ENCODE results near the gene NTRK3.
"Not testable (repeated sequence)": the region's sequence is repeated elsewhere in the genome, so short reads cannot be mapped to it uniquely, and the experiment has no call there.

Gene NTRK3

DNA sequence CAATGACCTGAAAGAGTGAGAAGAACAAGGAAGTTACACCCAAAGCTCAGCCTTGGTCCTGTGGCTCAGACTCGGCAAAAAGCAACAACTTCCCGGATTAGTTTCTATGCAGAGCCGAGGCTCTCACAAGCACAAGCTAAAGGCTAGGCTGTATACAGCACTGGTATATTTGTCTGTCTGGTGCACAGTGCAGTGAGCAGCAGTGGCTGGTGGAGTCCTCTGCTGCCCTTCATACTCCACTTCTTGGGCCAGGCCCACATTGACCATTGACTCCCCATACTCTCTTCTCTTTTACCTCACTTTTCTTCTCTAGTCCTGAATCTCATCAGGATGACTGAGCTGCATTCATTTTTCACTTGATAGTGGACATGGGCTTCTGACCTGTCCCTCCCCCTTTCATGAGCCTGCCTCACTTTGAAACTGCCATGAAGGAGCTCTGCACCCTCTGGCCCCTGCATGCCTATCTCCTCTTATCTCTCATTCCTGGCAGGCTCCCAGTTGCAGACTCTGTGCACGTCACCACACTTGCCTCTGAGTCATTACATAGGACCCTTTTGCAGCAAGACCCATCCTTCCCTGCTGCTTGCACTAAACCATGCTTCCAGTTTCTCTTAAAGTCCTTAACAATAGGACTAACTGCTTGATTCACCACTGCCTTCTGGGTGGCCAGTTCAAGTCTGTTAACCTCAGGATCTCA lies 379.3 kb downstream of the NTRK3 start:
- DNase-seq (ENCODE audit: low read depth): peak; percentile 36

- no peak for DNase-seq (ENCODE audit: low read depth)
Observed at GRCh38 chr15:87874896-87875711, 381.4 kb downstream of the NTRK3 start.

- DNase-seq (ENCODE audit: low read depth): no peak
Observed at GRCh38 chr15:87873516-87873915, 383.0 kb downstream of the NTRK3 start.

- DNase-seq (ENCODE audit: low read depth): no peak
Observed at GRCh38 chr15:87871731-87872320, 384.7 kb downstream of the NTRK3 start.

- no peak for DNase-seq (ENCODE audit: low read depth)
Observed at GRCh38 chr15:87871258-87871681, 385.3 kb downstream of the NTRK3 start.

DNA sequence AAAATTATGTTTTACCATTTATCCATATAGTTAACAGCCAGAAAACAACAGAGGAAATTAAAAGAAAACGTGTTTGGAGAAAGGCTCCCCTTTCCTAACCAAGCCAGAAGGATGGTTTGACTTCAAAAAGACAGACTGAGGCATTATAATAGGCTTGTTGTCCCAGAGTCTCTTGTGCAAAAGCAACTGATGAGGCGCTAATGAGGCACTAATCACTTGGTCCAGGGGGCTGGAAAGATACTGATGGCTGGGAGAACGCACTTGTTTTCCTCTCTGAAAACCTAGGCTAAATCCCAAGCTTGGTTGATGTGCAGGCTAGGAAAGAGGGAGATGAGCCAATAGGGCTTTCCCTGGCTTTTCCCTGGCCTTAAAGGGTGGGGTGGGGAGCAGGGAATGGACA lies 389.6 kb downstream of the NTRK3 start:
- no peak for DNase-seq (ENCODE audit: low read depth)

- DNase-seq (ENCODE audit: low read depth): no peak
Observed at GRCh38 chr15:87863152-87863551, 393.4 kb downstream of the NTRK3 start.

DNA sequence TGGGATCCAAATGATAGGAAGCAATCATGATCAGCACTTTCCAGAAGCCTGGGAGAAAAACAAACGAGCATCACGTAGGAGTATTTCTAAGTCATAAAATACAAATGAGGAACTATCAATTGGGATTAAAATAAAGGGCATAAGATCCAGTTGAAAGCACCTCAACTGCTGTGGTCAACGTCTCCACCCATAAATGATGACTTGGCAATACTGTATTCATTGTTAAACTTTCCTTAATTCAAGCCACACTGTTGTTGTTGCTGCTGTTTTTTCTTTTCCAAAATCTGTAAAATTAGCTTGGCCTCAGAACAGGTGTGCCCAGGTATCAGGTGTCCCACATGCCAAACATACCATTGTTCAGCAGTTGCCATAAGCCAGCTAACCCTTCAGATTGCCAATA lies 395.8 kb downstream of the NTRK3 start:
- no peak for DNase-seq (ENCODE audit: low read depth)

DNA sequence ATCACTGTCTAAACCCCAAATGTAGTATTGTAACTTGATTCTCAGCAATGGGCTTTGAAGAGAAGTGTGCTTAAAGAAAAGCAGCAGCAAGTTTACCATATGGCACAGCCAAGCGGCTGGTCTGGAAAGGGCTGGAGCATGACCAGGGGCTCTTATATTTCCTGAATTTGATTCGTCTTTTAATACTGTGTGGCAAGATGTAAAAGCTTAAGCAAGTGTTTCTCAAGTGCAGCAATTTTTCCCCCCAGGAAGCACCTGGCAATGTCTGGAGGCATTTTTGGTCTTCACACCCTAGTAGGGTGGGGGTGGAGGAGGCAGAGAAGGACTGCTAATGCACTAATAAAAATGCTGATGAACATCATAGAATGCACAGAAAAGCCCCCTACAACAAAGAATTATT lies 397.9 kb downstream of the NTRK3 start:
- DNase-seq (ENCODE audit: low read depth): no peak

- no peak for DNase-seq (ENCODE audit: low read depth)
Observed at GRCh38 chr15:87851497-87851896, 405.0 kb downstream of the NTRK3 start.

DNA sequence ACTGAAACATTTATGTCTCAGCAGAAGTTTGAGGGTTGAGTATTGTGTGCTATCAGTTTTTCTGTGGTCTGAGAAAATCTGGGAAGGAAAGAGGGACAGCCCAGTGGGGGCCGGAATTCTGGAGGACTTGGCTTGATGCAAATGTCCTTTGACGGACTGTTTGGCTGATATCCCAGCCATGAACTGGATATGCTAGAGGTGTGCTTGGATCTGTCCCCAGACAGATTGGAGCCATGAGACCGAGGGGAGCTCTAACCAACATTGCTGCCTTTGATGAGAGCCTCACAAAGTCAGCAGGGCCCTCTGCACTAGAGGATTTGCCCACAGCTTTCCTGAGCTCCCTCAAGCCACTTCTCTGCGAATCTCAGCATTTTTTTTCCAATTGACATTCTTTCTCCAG lies 405.6 kb downstream of the NTRK3 start:
- DNase-seq (ENCODE audit: low read depth): peak; percentile 10

GRCh38 chr15:87849181-87849580 lies 407.4 kb downstream of the NTRK3 start:
- DNase-seq (ENCODE audit: low read depth): peak; percentile 4

GRCh38 chr15:87848012-87848411 lies 408.5 kb downstream of the NTRK3 start:
- DNase-seq (ENCODE audit: low read depth): no peak

DNA sequence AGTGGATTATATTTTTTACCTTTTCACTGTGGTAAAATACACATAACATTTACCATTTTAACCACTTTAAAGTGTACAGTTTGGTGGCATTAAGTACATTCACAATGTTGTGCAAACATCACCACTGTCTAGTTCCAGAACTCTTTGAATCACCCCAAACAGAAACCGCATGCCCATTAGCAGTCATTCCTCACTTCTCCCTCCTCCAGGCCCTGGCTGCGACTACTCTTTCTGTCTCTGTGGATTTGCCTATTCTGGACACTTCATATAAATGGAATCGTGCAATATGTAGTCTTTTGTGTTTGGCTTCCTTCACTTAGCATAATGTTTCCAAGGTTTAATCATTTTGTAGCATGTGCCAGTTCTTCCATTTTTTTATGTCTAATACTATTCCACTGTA lies 409.8 kb downstream of the NTRK3 start:
- DNase-seq (ENCODE audit: low read depth): no peak

DNA sequence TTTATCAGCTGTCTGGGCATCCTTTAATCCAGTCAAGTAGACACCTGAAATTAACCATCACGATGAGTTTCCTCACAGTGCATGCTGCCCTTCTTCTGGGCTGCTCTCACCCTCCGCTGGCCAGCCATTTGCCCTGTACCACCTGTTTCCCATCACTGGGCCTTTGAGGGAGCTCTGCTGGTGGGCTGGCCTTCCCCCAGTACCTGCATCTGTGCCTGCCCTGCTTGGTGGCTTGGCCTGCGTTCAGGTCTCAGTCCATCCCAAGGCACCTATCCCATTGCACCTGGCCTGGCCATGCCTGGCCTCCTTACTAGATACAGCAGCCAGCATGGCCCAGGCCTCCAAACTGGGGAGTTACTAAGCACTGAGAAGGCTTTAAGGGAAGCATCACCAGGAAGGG lies 413.2 kb downstream of the NTRK3 start:
- DNase-seq (ENCODE audit: low read depth): no peak

GRCh38 chr15:87841426-87841998 lies 415.0 kb downstream of the NTRK3 start:
- DNase-seq (ENCODE audit: low read depth): no peak

DNA sequence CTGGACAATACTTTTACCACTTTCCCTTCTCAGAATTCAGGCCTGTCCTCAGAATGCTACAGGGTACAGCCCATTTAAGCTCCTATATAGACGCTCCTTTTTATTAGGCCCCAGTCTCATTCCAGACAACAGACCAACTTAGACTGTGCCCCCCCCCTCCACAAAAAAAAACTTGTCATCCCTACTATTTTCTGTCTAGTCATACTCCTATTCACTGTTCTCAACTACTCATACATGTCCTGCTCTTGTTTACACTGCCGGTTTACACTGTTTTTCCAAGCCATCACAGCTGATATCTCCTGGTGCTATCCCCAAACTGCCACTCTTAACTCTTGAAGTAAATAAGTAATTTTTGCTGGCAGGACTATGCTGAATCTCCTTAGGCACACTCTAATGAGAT lies 420.7 kb downstream of the NTRK3 start:
- DNase-seq (ENCODE audit: low read depth): not testable (repeated sequence)

GRCh38 chr15:87833333-87833732 lies 423.2 kb downstream of the NTRK3 start:
- DNase-seq (ENCODE audit: low read depth): not testable (repeated sequence)

GRCh38 chr15:87829332-87830050 lies 427.0 kb downstream of the NTRK3 start:
- no peak for DNase-seq (ENCODE audit: low read depth)

GRCh38 chr15:87828608-87829007 lies 427.9 kb downstream of the NTRK3 start:
- DNase-seq (ENCODE audit: low read depth): no peak

- no peak for DNase-seq (ENCODE audit: low read depth)
Observed at GRCh38 chr15:87827131-87827530, 429.4 kb downstream of the NTRK3 start.

DNA sequence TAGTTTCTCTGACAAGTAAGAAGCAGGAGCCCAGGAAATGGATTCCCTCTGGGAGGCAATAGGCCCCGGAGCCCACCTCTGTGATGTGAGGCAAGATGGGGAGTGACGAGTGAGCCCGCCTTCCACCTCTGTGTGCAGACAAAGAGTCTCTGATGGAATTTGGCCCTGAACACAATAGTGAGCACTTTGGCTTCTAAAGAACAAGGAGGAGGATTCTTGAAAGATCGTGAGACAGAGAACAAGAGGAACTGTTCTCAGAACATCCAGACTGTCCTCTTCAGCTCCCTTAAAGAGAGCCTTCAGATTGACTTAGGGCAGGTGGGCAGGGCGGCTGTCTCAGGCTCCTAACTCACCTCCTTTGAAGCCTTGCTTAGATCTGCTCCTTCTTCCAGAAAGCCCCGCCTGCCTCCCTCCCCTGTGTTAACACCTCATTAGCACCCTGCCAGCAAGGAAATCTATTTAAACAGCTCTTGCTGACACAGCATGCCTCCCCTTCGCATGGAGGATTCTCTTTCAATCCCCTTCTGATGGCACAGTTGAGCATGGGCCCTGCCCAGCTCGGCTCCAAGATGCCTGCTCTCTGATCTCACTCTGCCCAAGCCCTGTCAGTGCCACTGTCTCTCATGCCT lies 430.3 kb downstream of the NTRK3 start:
- no peak for DNase-seq (ENCODE audit: low read depth)
